Endothelial cell of umbilical vein (primary cell): ENCODE results near the gene GFRA3. TPM values are rescaled to one million over a fixed set of nuclear protein-coding genes. Genes with fewer than 3 reads are reported as not detected.

ENCODE experiments used
- BruUV-seq: library from RNA; stranded (reverse); fragments of 400-500 nt; replicated peaks from 2 replicates; lab custom pipeline; 2021; lab: Mats Ljungman, UMichigan
- CTCF ChIA-PET: fragments of 300-600, 350-600 bp; sonication (Branson Sonifier 250); formaldehyde crosslinking; loops from one replicate; lab custom pipeline; 2021; ENCODE audit warnings: antibody characterized with exemption, inconsistent platforms; lab: Charles Lee
- POLR2A ChIA-PET: fragments of 300-600, 350-600 bp; sonication (Branson Sonifier 250); formaldehyde crosslinking; loops from one replicate; lab custom pipeline; 2021; ENCODE audit warnings: antibody characterized with exemption, inconsistent platforms; lab: Charles Lee
- DNase-seq: peaks from one replicate; pipeline ENCODE4 v3.0.0-alpha.2; 2011; ENCODE audit warnings: low read depth, low spot score
- FAIRE-seq: peaks from 2 replicates; lab custom pipeline; 2011; peaks lifted over from hg19 to GRCh38; lab: Jason Lieb, UNC
- H2AFZ ChIP-seq: 2 replicates; pipeline ENCODE4 v1.6.0; 2012; ENCODE audit warnings: low read depth, low read length, control low read depth, inconsistent platforms
- H3K27ac ChIP-seq: 2 replicates; pipeline ENCODE4 v1.5.1; 2011; ENCODE audit warnings: low read depth, mild to moderate bottlenecking, control low read depth, low read length, moderate library complexity; ENCODE audit not compliant: insufficient read depth
- H3K27me3 ChIP-seq, 2 experiments: 2 replicates each; pipeline versions ENCODE4 v1.6.0 to v1.6.1; 2011; ENCODE audit warnings: low read length in 2 of 2, mixed read lengths in 1 of 2; ENCODE audit not compliant: control insufficient read depth in 2 of 2, insufficient read depth in 2 of 2
- H3K36me3 ChIP-seq, 2 experiments: 2 replicates in 1 of 2; 3 replicates in 1 of 2; pipeline ENCODE4 v1.5.1; 2011; ENCODE audit warnings: low read length in 2 of 2, mild to moderate bottlenecking in 1 of 2, moderate library complexity in 1 of 2; ENCODE audit not compliant: control insufficient read depth in 2 of 2, insufficient read depth in 2 of 2; ENCODE audit errors: extremely low read depth in 1 of 2
- H3K4me1 ChIP-seq: 3 replicates; pipeline ENCODE4 v1.5.1; 2011; ENCODE audit warnings: mild to moderate bottlenecking, low read length; ENCODE audit not compliant: control insufficient read depth, insufficient read depth; ENCODE audit errors: extremely low read depth
- H3K4me2 ChIP-seq: 2 replicates; pipeline ENCODE4 v1.6.1; 2011; ENCODE audit warnings: low read length, control low read depth, mixed read lengths; ENCODE audit not compliant: insufficient read depth
- H3K4me3 ChIP-seq, 3 experiments: fragments of 200-600 bp in 1 of 3; sonication (generic), shearing (Covaris generic) in 1 of 3; replicated peaks in 1 of 3; 2 replicates each; pipeline ENCODE4 v1.5.1; 2011 to 2016; ENCODE audit warnings: control low read depth in 3 of 3, low read length in 3 of 3, mild to moderate bottlenecking in 2 of 3, inconsistent platforms in 1 of 3, low read depth in 1 of 3, moderate library complexity in 1 of 3; ENCODE audit not compliant: insufficient read depth in 1 of 3
- H3K79me2 ChIP-seq: 2 replicates; pipeline ENCODE4 v1.6.0; 2012; ENCODE audit warnings: low read length, inconsistent platforms; ENCODE audit not compliant: control insufficient read depth, insufficient read depth
- H3K9ac ChIP-seq: replicated peaks from 2 replicates; pipeline ENCODE3; 2011; ENCODE audit warnings: low read length, control low read depth; ENCODE audit not compliant: insufficient read depth; ENCODE audit errors: extremely low read depth
- H3K9me1 ChIP-seq: replicated peaks from 3 replicates; pipeline ENCODE4 v1.6.0; 2011; ENCODE audit warnings: mild to moderate bottlenecking, low read length; ENCODE audit not compliant: control insufficient read depth, insufficient read depth; ENCODE audit errors: extremely low read depth
- H3K9me3 ChIP-seq: replicated peaks from 2 replicates; pipeline ENCODE4 v1.5.1; 2012; ENCODE audit warnings: low read length, inconsistent platforms; ENCODE audit not compliant: control insufficient read depth, insufficient read depth
- H4K20me1 ChIP-seq: replicated peaks from 2 replicates; pipeline ENCODE3; 2011; ENCODE audit warnings: mild to moderate bottlenecking, low read length; ENCODE audit not compliant: control insufficient read depth, insufficient read depth; ENCODE audit errors: extremely low read depth
- EZH2 ChIP-seq: IDR thresholded peaks from 2 replicates; pipeline ENCODE4 v1.6.1; 2012; ENCODE audit warnings: borderline replicate concordance, low read depth, mild to moderate bottlenecking, moderate library complexity, low read length, inconsistent platforms; ENCODE audit not compliant: severe bottlenecking
- FOS ChIP-seq: IDR thresholded peaks from 2 replicates; pipeline ENCODE4 v1.6.1; 2011; ENCODE audit warnings: mild to moderate bottlenecking, low read length, moderate library complexity, borderline replicate concordance; ENCODE audit not compliant: insufficient read depth
- GATA2 ChIP-seq: IDR thresholded peaks from 2 replicates; pipeline ENCODE4 v1.7.0; 2011; ENCODE audit warnings: low read depth, mild to moderate bottlenecking, moderate library complexity, mixed read lengths, low read length; ENCODE audit not compliant: insufficient read length, insufficient read depth
- JUN ChIP-seq: IDR thresholded peaks from 2 replicates; pipeline ENCODE4 v1.6.1; 2011; ENCODE audit warnings: borderline replicate concordance, low read depth; ENCODE audit not compliant: insufficient read length, insufficient read depth
- MYC ChIP-seq: IDR thresholded peaks from one replicate; pipeline ENCODE4 v1.6.1; 2011; ENCODE audit warnings: mild to moderate bottlenecking, low read depth, low read length
- POLR2A ChIP-seq: IDR thresholded peaks from 2 replicates; pipeline ENCODE4 v1.6.1; 2012; ENCODE audit warnings: low read depth, mild to moderate bottlenecking, control low read depth, low read length
- POLR2AphosphoS5 ChIP-seq: IDR thresholded peaks from 2 replicates; pipeline ENCODE4 v1.6.1; 2012; ENCODE audit warnings: low read depth, mild to moderate bottlenecking, control low read depth, low read length, moderate library complexity; ENCODE audit not compliant: insufficient read depth
- dilution Hi-C: fragments of 300-500 bp; cut with MboI; formaldehyde crosslinking; loops from one replicate; pipeline ENCODE4 v1.15.0; 2019; ENCODE audit warnings: low sequenced_read_pairs; ENCODE audit not compliant: extremely low pct_ligation_motif_present
- intact Hi-C: fragments of 100-400 bp; cut with micrococcal nuclease; formaldehyde crosslinking; loops from one replicate; pipeline ENCODE4 v1.10.0; 2022
- polyA plus RNA-seq, 4 experiments: library from polyadenylated mRNA; depleted of rRNA in 3 of 4; stranded (reverse) in 3 of 4; unstranded in 1 of 4; fragments of >200 nt; gene quantifications; 2 replicates each; pipeline versions ENCODE4 v1.2.1 to v1.2.3, GENCODE V29; 2011 to 2012; ENCODE audit warnings: missing spikeins in 1 of 4
- total RNA-seq: library from RNA; stranded (reverse); gene quantifications from 2 replicates; pipeline ENCODE4 v1.2.3, GENCODE V29; 2021
- TF ChIP-seq, protein P1 (sequence below), 2 donors: IDR thresholded peaks; 1 replicate in 1 of 2; 2 replicates in 1 of 2; pipeline ENCODE4 v1.5.1; 2011; ENCODE audit warnings: low read length in 2 of 2, mild to moderate bottlenecking in 2 of 2, moderate library complexity in 2 of 2, control low read depth in 1 of 2, inconsistent platforms in 1 of 2, low read depth in 1 of 2; ENCODE audit not compliant: insufficient read depth in 1 of 2; ENCODE audit errors: extremely low read depth in 1 of 2
- TF ChIP-seq, protein P2 (sequence below): IDR thresholded peaks from 2 replicates; pipeline ENCODE4 v1.6.1; 2011; ENCODE audit not compliant: insufficient read depth, insufficient read length

The GFRA3 gene
- total and polyA plus RNA-seq, 2 donors (not counting 3 experiments of a cell fraction or from before 2014, with no cell fraction given): 0.10 TPM; not detected in 1

DNA sequence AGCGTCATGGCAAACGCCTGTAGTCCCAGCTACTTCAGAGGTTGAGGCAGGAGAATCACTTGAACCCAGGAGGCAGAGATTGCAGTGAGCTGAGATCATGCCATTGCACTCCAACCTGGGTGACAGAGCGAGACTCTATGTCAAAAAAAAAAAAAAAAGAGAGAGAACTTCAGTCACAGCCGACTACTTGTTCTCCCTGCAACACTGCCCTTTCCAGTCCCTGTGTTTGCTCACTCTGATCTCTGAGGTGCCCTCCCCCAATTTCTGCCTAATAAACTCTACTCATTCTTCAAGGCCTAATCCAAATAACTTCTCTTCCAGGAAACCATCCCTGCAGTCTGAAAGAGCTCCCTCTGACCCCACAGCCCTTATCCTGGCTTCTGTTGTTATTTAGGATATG lies 28.1 kb downstream of the GFRA3 start:
- CTCF ChIA-PET: interaction anchor here (0.9 to 1.4 kb wide), 4 partner anchors 9 to 22 kb away, joined by 3 to 4 read pairs (median 3); no protein-coding TSS in a partner anchor
- BruUV-seq: no TSS peak
- no peaks in the 10 kb centered on the region for H3K36me3 ChIP-seq
- FAIRE-seq (no peak), DNase-seq (no peak)
- no peaks in the 10 kb centered on the region for H4K20me1 ChIP-seq
- peaks cover 0 to 8% of the 10 kb centered on the region in 2 experiments for H3K27me3 ChIP-seq
- H3K27ac ChIP-seq: no peak overlapping the region
- H3K79me2 ChIP-seq: no peaks in the 10 kb centered on the region
- TF ChIP-seq, protein P1, sequence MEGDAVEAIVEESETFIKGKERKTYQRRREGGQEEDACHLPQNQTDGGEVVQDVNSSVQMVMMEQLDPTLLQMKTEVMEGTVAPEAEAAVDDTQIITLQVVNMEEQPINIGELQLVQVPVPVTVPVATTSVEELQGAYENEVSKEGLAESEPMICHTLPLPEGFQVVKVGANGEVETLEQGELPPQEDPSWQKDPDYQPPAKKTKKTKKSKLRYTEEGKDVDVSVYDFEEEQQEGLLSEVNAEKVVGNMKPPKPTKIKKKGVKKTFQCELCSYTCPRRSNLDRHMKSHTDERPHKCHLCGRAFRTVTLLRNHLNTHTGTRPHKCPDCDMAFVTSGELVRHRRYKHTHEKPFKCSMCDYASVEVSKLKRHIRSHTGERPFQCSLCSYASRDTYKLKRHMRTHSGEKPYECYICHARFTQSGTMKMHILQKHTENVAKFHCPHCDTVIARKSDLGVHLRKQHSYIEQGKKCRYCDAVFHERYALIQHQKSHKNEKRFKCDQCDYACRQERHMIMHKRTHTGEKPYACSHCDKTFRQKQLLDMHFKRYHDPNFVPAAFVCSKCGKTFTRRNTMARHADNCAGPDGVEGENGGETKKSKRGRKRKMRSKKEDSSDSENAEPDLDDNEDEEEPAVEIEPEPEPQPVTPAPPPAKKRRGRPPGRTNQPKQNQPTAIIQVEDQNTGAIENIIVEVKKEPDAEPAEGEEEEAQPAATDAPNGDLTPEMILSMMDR (IDR thresholded peaks at IDR 0.05; ENCODE audit: extremely low read depth in 1 of 2, insufficient read depth in 1 of 2, low read depth in 1 of 2, low read length in 2 of 2): no peak
- TF ChIP-seq GATA2 (no peak), POLR2A (no peak), MYC (no peak), JUN (no peak), EZH2 (no peak), FOS (no peak), POLR2AphosphoS5 (no peak)
- TF ChIP-seq, protein P2, sequence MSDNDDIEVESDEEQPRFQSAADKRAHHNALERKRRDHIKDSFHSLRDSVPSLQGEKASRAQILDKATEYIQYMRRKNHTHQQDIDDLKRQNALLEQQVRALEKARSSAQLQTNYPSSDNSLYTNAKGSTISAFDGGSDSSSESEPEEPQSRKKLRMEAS: no peak
- H3K4me1 ChIP-seq: peaks cover 2% of the 10 kb centered on the region
- no peaks in the 10 kb centered on the region for H3K9me3 ChIP-seq
- no peak overlapping the region for H3K9ac ChIP-seq
- no peak overlapping the region for H3K4me3 ChIP-seq
- no peak overlapping the region for H2AFZ ChIP-seq
- intact Hi-C loops: no loop called here
- no peak overlapping the region for H3K4me2 ChIP-seq
- H3K9me1 ChIP-seq: no peaks in the 10 kb centered on the region
- dilution Hi-C loops: no loop called here
- POLR2A ChIA-PET: interaction anchor here (0.7 kb wide), 1 partner anchor 48 kb away, joined by 5 read pairs; no protein-coding TSS in a partner anchor
